Activated T-cell treated with anti-CD3 and anti-CD28 coated beads, Interleukin-2, amount 50 U/mL, for 24 hours (primary cell): ENCODE results near the gene OR9G4.

Experiments
- DNase-seq: peaks from one replicate; pipeline ENCODE4 v3.0.0-alpha.2; 2020
- H3K27ac Mint-ChIP-seq: 2 replicates; pipeline ENCODE4 v1.8.0; 2020; ENCODE audit warnings: mild to moderate bottlenecking, mixed read lengths
- H3K27me3 Mint-ChIP-seq: 2 replicates; pipeline ENCODE4 v1.8.0; 2020; ENCODE audit warnings: mixed read lengths
- H3K36me3 Mint-ChIP-seq: 2 replicates; pipeline ENCODE4 v1.8.0; 2020; ENCODE audit warnings: low read depth, mixed read lengths
- H3K4me1 Mint-ChIP-seq: 2 replicates; pipeline ENCODE4 v1.8.0; 2020; ENCODE audit warnings: low read depth, mixed read lengths
- H3K4me3 Mint-ChIP-seq: 2 replicates; pipeline ENCODE4 v1.8.0; 2020; ENCODE audit warnings: mild to moderate bottlenecking, moderate library complexity, mixed read lengths
- H3K9me3 Mint-ChIP-seq: 2 replicates; pipeline ENCODE4 v1.8.0; 2020; ENCODE audit warnings: mixed read lengths

OR9G4 gene

DNA sequence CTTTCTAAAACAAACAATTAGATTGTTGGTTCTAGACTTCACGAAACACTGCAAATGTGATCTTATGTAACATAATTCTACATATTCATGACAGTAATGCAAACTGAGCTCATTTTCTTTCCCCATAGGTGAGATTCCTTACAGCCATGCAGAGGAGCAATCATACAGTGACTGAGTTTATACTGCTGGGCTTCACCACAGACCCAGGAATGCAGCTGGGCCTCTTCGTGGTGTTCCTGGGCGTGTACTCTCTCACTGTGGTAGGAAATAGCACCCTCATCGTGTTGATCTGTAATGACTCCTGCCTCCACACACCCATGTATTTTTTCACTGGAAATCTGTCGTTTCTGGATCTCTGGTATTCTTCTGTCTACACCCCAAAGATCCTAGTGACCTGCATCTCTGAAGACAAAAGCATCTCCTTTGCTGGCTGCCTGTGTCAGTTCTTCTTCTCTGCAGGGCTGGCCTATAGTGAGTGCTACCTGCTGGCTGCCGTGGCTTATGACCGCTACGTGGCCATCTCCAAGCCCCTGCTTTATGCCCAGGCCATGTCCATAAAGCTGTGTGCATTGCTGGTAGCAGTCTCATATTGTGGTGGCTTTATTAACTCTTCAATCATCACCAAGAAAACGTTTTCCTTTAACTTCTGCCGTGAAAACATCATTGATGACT lies 48.1 kb downstream of the OR9G4 start:
- no peak for DNase-seq
- Mint-ChIP-seq H3K27me3 (no peaks in the 10 kb centered on the region), H3K36me3 (no peaks in the 10 kb centered on the region), H3K4me3 (no peak overlapping the region), H3K4me1 (no peaks in the 10 kb centered on the region), H3K9me3 (peaks cover 3% of the 10 kb centered on the region), H3K27ac (no peak overlapping the region)

DNA sequence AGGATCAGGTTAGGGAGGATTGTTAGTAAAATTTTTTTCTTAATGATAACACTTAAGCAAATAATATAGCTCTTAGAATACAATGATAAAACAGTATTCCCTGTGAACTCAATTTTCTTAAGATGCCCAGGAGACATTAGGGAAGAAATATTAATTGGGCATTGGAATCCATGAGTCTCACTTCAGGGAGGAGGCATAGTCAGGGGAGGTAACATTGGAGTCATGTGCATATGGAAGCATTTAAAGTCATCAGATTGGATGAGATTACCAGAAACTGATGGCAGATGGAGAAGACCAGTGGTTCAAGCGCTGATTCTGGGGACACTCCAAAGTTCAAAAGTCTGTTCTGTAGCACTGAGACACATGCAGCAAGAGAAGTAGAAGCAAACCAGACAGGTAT lies 49.7 kb downstream of the OR9G4 start, which contains the start of gene OR9G1:
OR9G1 (plus strand) TSS at position 301 of the 400 bp plus-strand sequence. CDS start 1,293 bp downstream, outside the sequence.
- H3K9me3 Mint-ChIP-seq = peaks cover 3% of the 10 kb centered on the region
- no peak within 1 kb of the TSS for H3K27ac Mint-ChIP-seq
- no peak within 1 kb of the TSS for H3K4me3 Mint-ChIP-seq
- no peaks in the 10 kb centered on the region for H3K4me1 Mint-ChIP-seq
- H3K27me3 Mint-ChIP-seq = no peaks in the 10 kb centered on the region
- DNase-seq = no peak
- no peaks in the 10 kb centered on the region for H3K36me3 Mint-ChIP-seq

DNA sequence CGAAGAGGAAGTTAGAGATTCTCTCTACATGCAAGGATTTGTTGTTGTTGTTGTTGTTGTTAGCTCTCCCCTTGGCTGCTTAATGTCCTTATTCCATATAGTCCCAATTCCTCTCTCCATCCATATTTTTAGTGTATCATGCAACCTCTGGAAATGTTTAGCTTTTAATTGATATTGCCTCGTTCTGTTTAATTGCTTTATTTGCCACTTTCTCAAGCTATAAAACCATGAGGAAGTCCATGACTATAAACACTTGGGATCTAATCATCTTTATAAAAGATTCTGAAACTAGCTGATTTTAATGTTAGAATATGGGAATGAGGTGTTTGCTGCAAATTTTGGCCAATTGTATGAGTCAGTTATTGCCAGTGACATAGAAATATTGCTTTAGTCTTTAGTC lies 55.1 kb downstream of the OR9G4 start:
- no peak overlapping the region for H3K4me3 Mint-ChIP-seq
- H3K36me3 Mint-ChIP-seq = no peaks in the 10 kb centered on the region
- no peaks in the 10 kb centered on the region for H3K27me3 Mint-ChIP-seq
- H3K4me1 Mint-ChIP-seq = no peaks in the 10 kb centered on the region
- H3K9me3 Mint-ChIP-seq = peaks cover 3% of the 10 kb centered on the region
- DNase-seq = no peak
- H3K27ac Mint-ChIP-seq = no peak overlapping the region
